ENCODE results near the gene CTCFL.
"Not testable (repeated sequence)": the region's sequence is repeated elsewhere in the genome, so short reads cannot be mapped to it uniquely, and the experiment has no call there.

CTCFL gene

DNA sequence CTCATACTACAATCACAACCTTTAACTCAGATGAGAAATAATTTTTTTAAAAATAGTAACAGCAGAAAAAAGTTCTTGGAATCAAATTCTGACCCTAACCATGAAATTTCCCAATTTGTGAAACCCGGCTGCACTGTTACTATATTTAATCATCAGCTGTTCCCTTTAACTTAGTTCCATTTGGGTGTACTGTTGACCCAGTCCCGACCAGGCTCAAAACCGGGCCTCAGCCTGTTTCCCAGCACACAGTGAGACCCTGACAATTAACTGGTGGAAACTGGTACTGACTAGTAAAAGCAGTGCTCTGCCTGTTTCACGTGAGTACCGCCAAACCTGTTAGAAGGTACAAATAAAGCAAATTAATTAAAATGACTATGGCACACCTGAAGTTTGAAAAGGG, 7.0 kb downstream of the CTCFL start:
- no peak for FAIRE-seq
- no peak for TF ChIP-seq POLR2A (IDR thresholded peaks at IDR 0.05; ENCODE audit: low read depth, low read length)
- no peak for DNase-seq (ENCODE audit: insufficient read length, low spot score)

- no peak for FAIRE-seq
- DNase-seq (ENCODE audit: insufficient read length, low spot score): peak; percentile 59
- no peak for TF ChIP-seq POLR2A (IDR thresholded peaks at IDR 0.05; ENCODE audit: low read depth, low read length)
Measured at GRCh38 chr20:57514273-57514751, 10.6 kb downstream of the CTCFL start.

GRCh38 chr20:57513199-57513598, 11.7 kb downstream of the CTCFL start:
- no peak for DNase-seq (ENCODE audit: insufficient read length, low spot score)
- no peak for FAIRE-seq
- TF ChIP-seq POLR2A (IDR thresholded peaks at IDR 0.05; ENCODE audit: low read depth, low read length): no peak

DNA sequence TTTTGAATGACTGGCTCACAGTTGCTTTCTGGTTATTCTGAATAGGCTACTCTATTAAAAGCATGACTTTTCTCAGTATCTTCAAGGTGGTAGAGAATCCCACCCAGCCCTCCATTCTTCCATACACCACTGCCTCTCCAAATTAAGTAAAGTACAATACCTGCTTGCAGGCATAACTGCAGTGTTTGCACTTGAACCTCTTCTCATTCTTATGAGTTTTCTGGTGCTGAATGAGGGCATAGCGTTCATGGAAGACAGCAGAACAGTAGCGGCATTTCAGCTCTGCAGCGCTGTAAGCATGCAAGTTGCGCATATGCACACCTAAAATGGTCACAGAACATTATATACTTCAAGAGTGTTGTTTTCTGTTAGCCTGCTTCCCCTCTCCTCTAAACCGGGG, 12.5 kb downstream of the CTCFL start:
- FAIRE-seq: no peak

DNA sequence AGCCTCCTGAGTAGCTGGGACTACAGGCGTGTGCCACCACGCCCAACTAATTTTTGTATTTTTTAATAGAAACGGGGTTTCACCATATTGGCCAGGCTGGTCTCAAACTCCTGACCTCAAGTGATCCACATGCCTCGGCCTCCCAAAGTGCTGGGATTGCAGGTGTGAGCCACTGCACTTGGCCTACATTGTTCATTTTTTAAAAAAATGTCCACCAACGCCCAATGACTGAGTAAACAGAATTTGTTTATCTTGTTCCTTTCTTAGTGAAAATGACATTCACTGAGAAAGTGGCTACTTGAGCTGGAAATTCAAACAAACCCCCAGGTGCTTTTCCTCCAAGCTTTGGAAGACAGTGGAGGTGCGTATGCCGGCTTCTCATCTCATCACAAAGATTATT, 13.2 kb downstream of the CTCFL start:
- not testable (repeated sequence) for FAIRE-seq; DNase-seq (ENCODE audit: insufficient read length, low spot score)

More for the DNA sequence above, 12.5 kb downstream of the CTCFL start:
- DNase-seq (ENCODE audit: insufficient read length, low spot score): no peak
- TF ChIP-seq POLR2A (IDR thresholded peaks at IDR 0.05; ENCODE audit: low read depth, low read length): no peak

DNA sequence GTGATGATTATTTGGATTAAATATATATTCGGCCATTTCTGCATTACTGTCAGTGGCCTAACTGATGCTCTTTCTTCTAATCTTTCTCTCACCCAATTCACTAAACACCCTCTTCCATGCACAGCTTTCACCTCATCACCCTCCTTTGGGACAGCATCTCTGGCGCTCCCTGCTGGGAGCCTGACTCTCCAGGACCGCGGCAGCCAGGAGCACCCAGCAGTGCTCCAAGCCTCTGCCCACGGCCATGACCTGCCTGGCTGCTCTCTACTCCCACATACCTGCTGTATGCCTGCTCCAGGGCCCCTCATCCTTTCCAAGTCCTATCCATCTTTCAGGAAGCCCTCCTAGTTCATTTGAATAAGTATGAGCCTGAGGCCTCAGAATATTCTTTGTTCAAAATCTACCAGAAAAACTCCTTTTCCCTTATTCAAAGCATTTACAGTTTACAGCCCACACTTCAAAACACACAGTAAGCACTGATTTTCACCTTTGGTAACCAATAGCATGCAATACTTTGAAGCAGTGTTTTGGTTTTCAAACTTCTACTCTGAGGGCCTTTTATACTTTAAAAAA, 15.2 kb downstream of the CTCFL start:
- peak; percentile 51 for DNase-seq (ENCODE audit: insufficient read length, low spot score)
- no peak for TF ChIP-seq POLR2A (IDR thresholded peaks at IDR 0.05; ENCODE audit: low read depth, low read length)
- no peak for FAIRE-seq

DNA sequence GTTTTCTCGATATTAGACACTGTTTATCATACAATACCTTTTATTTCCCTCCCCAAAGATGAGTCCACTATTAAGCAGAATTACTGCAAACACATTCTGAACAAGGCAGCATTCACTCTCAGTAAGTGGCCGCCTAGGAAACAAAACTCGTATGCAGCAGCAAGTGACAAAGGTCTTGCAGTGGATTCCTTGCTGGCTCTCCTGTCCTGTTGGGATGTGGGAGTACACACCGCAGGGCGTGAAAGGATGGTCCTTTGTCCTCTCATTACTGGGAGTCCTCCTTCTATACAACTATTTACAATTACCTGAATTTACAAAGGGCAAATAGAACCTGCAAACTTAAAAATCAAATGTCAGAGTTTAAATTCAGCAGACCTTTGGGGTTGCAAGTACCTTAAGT, 16.1 kb downstream of the CTCFL start:
- FAIRE-seq: no peak
- no peak for DNase-seq (ENCODE audit: insufficient read length, low spot score)
- no peak for TF ChIP-seq POLR2A (IDR thresholded peaks at IDR 0.05; ENCODE audit: low read depth, low read length)

DNA sequence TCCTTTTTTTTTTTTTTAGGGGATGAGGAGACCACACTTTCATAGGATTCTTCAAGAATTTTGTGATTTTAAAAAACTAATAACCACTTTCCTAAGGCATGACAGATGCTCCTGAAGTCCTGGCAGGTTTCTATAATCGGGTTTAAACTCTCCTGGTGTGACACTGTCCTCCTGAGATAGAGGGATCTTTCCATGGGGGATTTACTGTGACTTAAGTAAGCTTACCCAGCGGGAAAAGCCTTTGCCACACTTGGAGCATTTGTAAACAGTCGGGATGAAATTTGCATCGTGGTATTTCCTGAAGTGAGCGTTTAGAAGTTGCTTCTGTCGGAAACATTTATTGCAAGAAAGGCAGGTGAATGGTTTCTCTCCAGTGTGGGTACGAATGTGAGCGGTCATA, 16.6 kb downstream of the CTCFL start:
- FAIRE-seq (no peak), DNase-seq (ENCODE audit: insufficient read length, low spot score) (no peak)
- TF ChIP-seq POLR2A (IDR thresholded peaks at IDR 0.05; ENCODE audit: low read depth, low read length): no peak

DNA sequence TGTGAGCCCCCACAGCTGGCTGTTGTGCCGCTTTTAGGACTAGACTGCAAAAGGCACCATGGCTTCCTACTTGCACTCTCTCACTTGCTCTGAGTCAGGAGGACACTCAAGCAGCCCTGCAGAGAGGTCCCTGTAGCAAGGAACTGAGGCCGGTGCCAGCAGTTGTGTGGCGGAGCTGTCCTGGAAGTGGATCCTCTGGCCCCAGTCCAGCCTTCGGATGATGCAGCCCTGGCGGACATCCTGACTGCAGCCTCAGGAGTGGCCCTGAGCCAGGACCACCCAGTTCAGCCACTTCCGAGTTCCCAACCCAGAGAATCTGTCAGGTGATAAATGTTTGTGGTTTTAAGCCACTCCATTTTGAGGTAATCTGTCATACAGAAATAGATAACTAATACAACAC, 17.5 kb downstream of the CTCFL start:
- DNase-seq (ENCODE audit: insufficient read length, low spot score) (no peak), FAIRE-seq (no peak)
- no peak for TF ChIP-seq POLR2A (IDR thresholded peaks at IDR 0.05; ENCODE audit: low read depth, low read length)

GRCh38 chr20:57505979-57506378, 19.0 kb downstream of the CTCFL start:
- TF ChIP-seq POLR2A (IDR thresholded peaks at IDR 0.05; ENCODE audit: low read depth, low read length): no peak
- FAIRE-seq (no peak), DNase-seq (ENCODE audit: insufficient read length, low spot score) (no peak)

GRCh38 chr20:57504411-57504810, 20.5 kb downstream of the CTCFL start:
- FAIRE-seq (no peak), DNase-seq (ENCODE audit: insufficient read length, low spot score) (no peak)
- no peak for TF ChIP-seq POLR2A (IDR thresholded peaks at IDR 0.05; ENCODE audit: low read depth, low read length)

- no peak for TF ChIP-seq POLR2A (IDR thresholded peaks at IDR 0.05; ENCODE audit: low read depth, low read length)
- no peak for DNase-seq (ENCODE audit: insufficient read length, low spot score)
- FAIRE-seq: no peak
Measured at GRCh38 chr20:57503035-57503658, 21.8 kb downstream of the CTCFL start.

DNA sequence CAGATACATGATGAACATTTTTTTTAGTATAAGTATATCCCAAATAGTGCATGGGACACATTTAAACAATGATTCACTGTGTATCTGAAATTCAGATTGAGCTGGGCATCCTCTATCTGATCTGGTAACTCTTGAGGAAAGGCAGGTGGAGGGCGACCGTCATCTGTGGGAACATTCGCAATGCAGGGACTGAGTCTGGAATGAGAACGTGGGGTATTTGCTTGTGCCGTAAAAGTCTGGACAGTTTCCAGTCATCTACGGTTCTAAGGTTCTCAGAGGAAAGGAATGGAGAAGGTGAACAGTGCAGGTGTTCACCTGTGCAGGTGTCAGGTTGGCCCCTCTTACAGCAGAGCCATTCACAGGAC, 22.6 kb downstream of the CTCFL start:
- no peak for DNase-seq (ENCODE audit: insufficient read length, low spot score)
- FAIRE-seq: no peak
- TF ChIP-seq POLR2A (IDR thresholded peaks at IDR 0.05; ENCODE audit: low read depth, low read length): no peak

DNA sequence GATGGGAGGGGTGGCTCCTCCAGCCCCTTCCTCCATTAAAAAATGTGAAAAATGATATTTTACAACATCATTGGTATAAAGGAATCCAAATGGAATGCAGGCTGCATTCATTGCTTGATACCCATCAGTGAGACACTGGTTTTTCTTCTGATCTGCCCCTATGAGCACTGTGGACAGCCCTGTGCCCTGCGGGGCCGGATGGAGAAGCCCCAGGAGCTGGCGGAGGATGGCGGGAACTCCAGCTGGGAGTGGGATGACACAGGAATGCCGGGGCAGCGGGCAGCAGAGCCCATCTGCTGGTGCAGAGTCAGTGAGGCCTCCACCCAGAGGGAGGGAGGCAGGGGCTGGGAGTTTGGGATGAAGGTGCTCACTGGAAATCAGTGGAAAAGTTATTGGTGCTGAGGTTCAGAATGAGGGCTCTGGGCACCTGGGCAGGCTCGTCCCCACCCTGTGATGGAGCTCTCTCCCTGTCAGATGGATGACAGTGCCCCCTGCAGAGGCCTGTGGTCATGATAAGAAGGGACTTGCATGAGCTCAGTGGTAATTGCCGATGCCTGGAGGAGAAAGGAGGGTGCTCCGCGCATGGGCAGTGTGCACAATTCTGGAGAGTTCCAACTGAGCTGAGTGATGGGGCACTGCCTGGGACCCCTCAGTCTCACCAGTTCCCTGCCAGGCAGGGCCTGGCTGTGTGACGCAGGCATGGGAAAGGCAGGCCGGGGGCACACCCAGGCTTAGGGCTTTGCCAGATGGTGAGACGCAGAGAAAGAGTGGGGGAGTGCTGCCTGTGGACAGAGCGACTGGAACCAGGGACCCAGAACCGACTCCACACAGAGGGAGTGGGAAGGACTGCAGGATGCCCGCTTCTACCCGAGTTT, 23.2 kb downstream of the CTCFL start:
- TF ChIP-seq POLR2A (IDR thresholded peaks at IDR 0.05; ENCODE audit: low read depth, low read length): no peak
- DNase-seq (ENCODE audit: insufficient read length, low spot score) (peak; percentile 40), FAIRE-seq (no peak)

DNA sequence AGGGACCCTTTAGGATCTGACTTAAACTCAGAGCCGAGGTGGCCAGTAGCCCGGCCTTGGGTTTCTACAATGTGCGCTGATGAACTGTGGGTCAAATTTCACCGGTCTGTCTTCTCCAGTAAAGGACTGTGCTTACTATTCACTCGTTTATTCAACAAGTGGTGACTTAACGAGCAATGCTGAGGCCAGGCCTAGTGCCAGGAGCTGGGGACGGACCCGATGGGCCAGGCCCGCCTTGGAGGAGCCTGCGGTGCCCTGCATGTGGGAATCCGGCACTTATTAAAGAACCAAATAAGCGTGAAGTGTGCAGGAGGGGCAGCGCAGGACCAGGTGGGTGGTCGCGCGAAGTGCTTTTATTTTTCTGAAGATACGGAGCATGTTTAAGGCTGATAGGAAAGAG, 24.0 kb downstream of the CTCFL start:
- TF ChIP-seq POLR2A (IDR thresholded peaks at IDR 0.05; ENCODE audit: low read depth, low read length): no peak
- FAIRE-seq (no peak), DNase-seq (ENCODE audit: insufficient read length, low spot score) (no peak)

Measured in H54 (cell line).